ENCODE measurements around the gene CCDC122.

CCDC122 gene

GRCh38 chr13:43881580-43881979 is 2.0 kb upstream of the CCDC122 start:
- Histone ChIP-seq H3K4me1 (peaks cover 20 to 74% (median 23%) of the 10 kb centered on the region in 10 experiments), H3K4me2 (peak overlapping the region in 4 of 11 experiments; percentile 87 to 94 (median 90); a peak in 6 of 22 replicates), H3K36me3 (peaks cover 0 to 56% (median 12%) of the 10 kb centered on the region in 11 experiments; a peak in 11 of 22 replicates), H3K9ac (peak overlapping the region in 3 of 11 experiments; percentile 96 to 100 (median 99); a peak in 6 of 22 replicates), H3K27ac (peak overlapping the region in 2 of 11 experiments; percentile 100; a peak in 4 of 22 replicates), H3K9me3 (replicated peaks in 1 of 11) (peaks cover 0 to 14% (median 0%) of the 10 kb centered on the region in 11 experiments; a peak in 4 of 22 replicates), H4K20me1 (peaks cover 0 to 56% (median 0%) of the 10 kb centered on the region in 11 experiments; a peak in 5 of 22 replicates), H3K4me3 (peak overlapping the region in 3 of 10 experiments; percentile 68 to 82 (median 77); a peak in 6 of 20 replicates), H3K27me3 (no peaks in the 10 kb centered on the region)
- TF ChIP-seq Cebpa-rat (IDR thresholded peaks at IDR 0.05): no peak

DNA sequence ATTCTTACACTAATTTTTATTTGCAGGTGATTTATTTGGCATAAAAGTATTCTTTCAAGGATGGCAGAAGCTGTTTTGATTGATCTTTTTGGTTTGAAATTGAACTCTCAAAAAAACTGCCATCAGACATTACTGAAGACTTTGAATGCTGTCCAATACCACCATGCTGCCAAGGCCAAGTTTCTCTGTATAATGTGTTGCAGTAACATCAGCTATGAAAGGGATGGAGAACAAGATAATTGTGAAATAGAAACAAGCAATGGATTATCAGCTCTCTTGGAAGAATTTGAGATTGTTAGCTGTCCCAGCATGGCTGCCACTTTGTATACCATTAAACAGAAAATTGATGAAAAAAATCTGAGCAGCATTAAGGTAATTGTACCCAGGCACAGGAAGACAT is 1.4 kb upstream of the CCDC122 start:
- peak overlapping the region in 2 of 11 experiments; percentile 100; a peak in 5 of 22 replicates for H3K27ac ChIP-seq
- H3K4me1 ChIP-seq: peaks cover 20 to 78% (median 23%) of the 10 kb centered on the region in 10 experiments
- H3K9ac ChIP-seq: peak overlapping the region in 3 of 11 experiments; percentile 96 to 100 (median 99); a peak in 6 of 22 replicates
- peak overlapping the region in 3 of 10 experiments; percentile 68 to 82 (median 77); a peak in 7 of 20 replicates for H3K4me3 ChIP-seq
- peaks cover 0 to 49% (median 10%) of the 10 kb centered on the region in 11 experiments; a peak in 10 of 22 replicates for H3K36me3 ChIP-seq
- no peaks in the 10 kb centered on the region for H3K27me3 ChIP-seq
- peaks cover 0 to 10% (median 0%) of the 10 kb centered on the region in 11 experiments; a peak in 4 of 22 replicates for H3K9me3 ChIP-seq (replicated peaks in 1 of 11)
- no peak for TF ChIP-seq Cebpa-rat (IDR thresholded peaks at IDR 0.05)
- peaks cover 0 to 50% (median 0%) of the 10 kb centered on the region in 11 experiments; a peak in 5 of 22 replicates for H4K20me1 ChIP-seq
- peak overlapping the region in 4 of 11 experiments; percentile 87 to 94 (median 90); a peak in 8 of 22 replicates for H3K4me2 ChIP-seq

GRCh38 chr13:43880214-43880855 is 795 bp upstream of the CCDC122 start:
- Histone ChIP-seq H3K36me3 (peaks cover 0 to 43% (median 7%) of the 10 kb centered on the region in 11 experiments; a peak in 10 of 22 replicates), H3K9ac (peak overlapping the region; percentile 90 to 100 (median 98)), H3K9me3 (replicated peaks in 1 of 11) (peaks cover 0 to 4% (median 0%) of the 10 kb centered on the region in 11 experiments; a peak in 4 of 22 replicates), H3K4me3 (peak overlapping the region; percentile 66 to 82 (median 76)), H3K4me1 (peaks cover 20 to 78% (median 23%) of the 10 kb centered on the region in 10 experiments), H4K20me1 (peaks cover 0 to 44% (median 0%) of the 10 kb centered on the region in 11 experiments; a peak in 5 of 22 replicates), H3K27me3 (no peaks in the 10 kb centered on the region), H3K4me2 (peak overlapping the region; percentile 87 to 99 (median 94)), H3K27ac (peak overlapping the region; percentile 91 to 100 (median 99))
- TF ChIP-seq Cebpa-rat (IDR thresholded peaks at IDR 0.05): no peak

- Histone ChIP-seq H3K4me3 (peak within 1 kb of the TSS; percentile 66 to 82 (median 76)), H3K4me1 (peaks cover 20 to 78% (median 23%) of the 10 kb centered on the region in 10 experiments), H4K20me1 (peaks cover 0 to 38% (median 0%) of the 10 kb centered on the region in 11 experiments; a peak in 5 of 22 replicates), H3K27me3 (no peaks in the 10 kb centered on the region), H3K9ac (peak within 1 kb of the TSS; percentile 90 to 100 (median 98)), H3K9me3 (replicated peaks in 1 of 11) (no peaks in the 10 kb centered on the region; a peak in 1 of 22 replicates), H3K4me2 (peak within 1 kb of the TSS; percentile 87 to 99 (median 94)), H3K36me3 (peaks cover 0 to 38% (median 3%) of the 10 kb centered on the region in 11 experiments; a peak in 8 of 22 replicates), H3K27ac (peak within 1 kb of the TSS; percentile 91 to 100 (median 99))
- TF ChIP-seq Cebpa-rat (IDR thresholded peaks at IDR 0.05): no peak
Measured at GRCh38 chr13:43879755-43880181, 228 bp upstream of the CCDC122 start, which contains the start of gene LACC1. LACC1 (plus strand) TSS chr13:43879904; CDS start chr13:43880986, 1,082 bp downstream.

- Histone ChIP-seq H3K4me2 (peak overlapping the region; percentile 87 to 99 (median 94)), H3K27ac (peak overlapping the region in 8 of 11 experiments; percentile 93 to 100 (median 99); a peak in 14 of 22 replicates), H3K4me3 (peak overlapping the region in 1 of 10 experiments; percentile 77; a peak in 2 of 20 replicates), H3K4me1 (peaks cover 20 to 61% (median 23%) of the 10 kb centered on the region in 10 experiments), H3K27me3 (no peaks in the 10 kb centered on the region), H4K20me1 (peaks cover 0 to 19% (median 0%) of the 10 kb centered on the region in 11 experiments; a peak in 5 of 22 replicates), H3K9me3 (replicated peaks in 1 of 11) (no peaks in the 10 kb centered on the region), H3K36me3 (peaks cover 0 to 25% (median under 1%) of the 10 kb centered on the region in 11 experiments; a peak in 8 of 22 replicates), H3K9ac (peak overlapping the region in 4 of 11 experiments; percentile 11 to 100 (median 98); a peak in 6 of 22 replicates)
- no peak for TF ChIP-seq Cebpa-rat (IDR thresholded peaks at IDR 0.05)
Measured at GRCh38 chr13:43877766-43878165, 1.8 kb downstream of the CCDC122 start.

GRCh38 chr13:43877326-43877725 is 2.2 kb downstream of the CCDC122 start:
- peak overlapping the region; percentile 87 to 99 (median 94); a peak in 19 of 22 replicates for H3K4me2 ChIP-seq

DNA sequence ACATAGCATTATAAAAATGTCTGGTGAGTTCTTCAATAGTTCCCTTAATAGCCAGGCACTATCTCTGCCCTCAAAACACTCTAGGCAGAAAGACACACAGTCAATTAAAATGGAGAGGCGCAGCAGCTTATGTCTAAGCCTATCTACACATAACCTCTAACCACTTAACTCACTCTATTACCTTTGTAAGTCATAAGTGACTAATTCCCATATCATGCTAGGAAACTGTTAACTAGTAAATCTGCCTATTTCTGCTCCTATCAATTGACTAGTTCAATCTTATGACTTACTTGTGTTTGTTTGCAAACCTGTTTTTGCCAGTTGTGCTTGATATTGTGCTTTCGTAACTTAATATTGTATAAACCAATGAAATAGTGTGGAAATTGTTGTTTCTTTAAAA is 3.2 kb downstream of the CCDC122 start:
- peak overlapping the region in 3 of 11 experiments; percentile 87 to 91 (median 89); a peak in 5 of 22 replicates for H3K4me2 ChIP-seq
- H4K20me1 ChIP-seq: peaks cover 0 to 5% (median 0%) of the 10 kb centered on the region in 11 experiments; a peak in 3 of 22 replicates
- H3K9me3 ChIP-seq (replicated peaks in 1 of 11): no peaks in the 10 kb centered on the region
- H3K9ac ChIP-seq: no peak overlapping the region
- H3K4me3 ChIP-seq: no peak overlapping the region
- H3K36me3 ChIP-seq: peaks cover 0 to 14% (median 4%) of the 10 kb centered on the region in 11 experiments; a peak in 11 of 22 replicates
- TF ChIP-seq Cebpa-rat (IDR thresholded peaks at IDR 0.05): no peak
- peak overlapping the region in 2 of 11 experiments; percentile 100; a peak in 3 of 22 replicates for H3K27ac ChIP-seq
- H3K27me3 ChIP-seq: no peaks in the 10 kb centered on the region
- H3K4me1 ChIP-seq: peaks cover 20 to 57% (median 23%) of the 10 kb centered on the region in 10 experiments

More at GRCh38 chr13:43877326-43877725, 2.2 kb downstream of the CCDC122 start:
- Histone ChIP-seq H4K20me1 (peaks cover 0 to 15% (median 0%) of the 10 kb centered on the region in 11 experiments; a peak in 4 of 22 replicates), H3K27me3 (no peaks in the 10 kb centered on the region), H3K9me3 (replicated peaks in 1 of 11) (no peaks in the 10 kb centered on the region), H3K4me1 (peaks cover 20 to 57% (median 23%) of the 10 kb centered on the region in 10 experiments), H3K36me3 (peaks cover 0 to 20% (median under 1%) of the 10 kb centered on the region in 11 experiments; a peak in 9 of 22 replicates), H3K27ac (peak overlapping the region in 5 of 11 experiments; percentile 18 to 100 (median 99); a peak in 8 of 22 replicates), H3K9ac (peak overlapping the region in 4 of 11 experiments; percentile 11 to 100 (median 62); a peak in 3 of 22 replicates), H3K4me3 (no peak overlapping the region)
- TF ChIP-seq Cebpa-rat (IDR thresholded peaks at IDR 0.05): no peak

GRCh38 chr13:43874504-43875092 is 4.9 kb downstream of the CCDC122 start:
- TF ChIP-seq Cebpa-rat (IDR thresholded peaks at IDR 0.05): no peak
- Histone ChIP-seq H3K4me1 (peaks cover 17 to 54% (median 21%) of the 10 kb centered on the region in 10 experiments), H3K27me3 (no peaks in the 10 kb centered on the region), H3K36me3 (peaks cover 0 to 20% (median 5%) of the 10 kb centered on the region in 11 experiments; a peak in 5 of 22 replicates), H3K27ac (peak overlapping the region in 5 of 11 experiments; percentile 11 to 100 (median 43); a peak in 9 of 22 replicates), H3K4me2 (peak overlapping the region in 3 of 11 experiments; percentile 87 to 91 (median 89); a peak in 6 of 22 replicates), H3K9me3 (replicated peaks in 1 of 11) (no peaks in the 10 kb centered on the region), H3K9ac (peak overlapping the region in 5 of 11 experiments; percentile 6 to 49 (median 24); a peak in 5 of 22 replicates), H3K4me3 (no peak overlapping the region), H4K20me1 (no peaks in the 10 kb centered on the region)

Measured in BLaER1 treated with 17β-estradiol and CSF1 and Interleukin-3, amounts not matched to agents 10 nM and 100 nM (cell line).